ENCODE measurements around the gene SPOP. TPM values are rescaled to one million over a fixed set of nuclear protein-coding genes. Genes with fewer than 3 reads are reported as not detected.

Gene SPOP
- total and polyA plus RNA-seq, 2 of the 4 experiments (the other 2 are of a cell fraction) = 24.9 to 47.5 TPM

GRCh38 chr17:49564638-49565037, 113.3 kb downstream of the SPOP start:
- Histone ChIP-seq H3K4ac (ENCODE audit: low read depth, low read length) (no peak overlapping the region), H2AK5ac (ENCODE audit: low read depth, low read length) (no peak overlapping the region), H3K9ac (ENCODE audit: low read depth, low read length) (no peak overlapping the region), H2AFZ (replicated peaks; ENCODE audit: low read length, poor library complexity) (no peak overlapping the region), H3K4me3 (ENCODE audit: insufficient read depth, low read depth, low read length) (no peak overlapping the region), H3K27ac (ENCODE audit: insufficient read depth, low read length) (no peak overlapping the region), H4K91ac (ENCODE audit: insufficient read depth, low read depth, low read length) (no peak overlapping the region), H3K36me3 (ENCODE audit: control insufficient read depth, insufficient read depth, low read length) (no peaks in the 10 kb centered on the region), H2BK20ac (ENCODE audit: low read depth, low read length) (no peak overlapping the region), H3K4me1 (ENCODE audit: control insufficient read depth, insufficient read depth, low read length) (no peaks in the 10 kb centered on the region), H3K4me2 (ENCODE audit: low read depth, low read length) (no peak overlapping the region), H3K14ac (replicated peaks; ENCODE audit: low read depth, low read length) (no peak overlapping the region), H3K79me1 (ENCODE audit: low read depth in 1 of 2, low read length in 2 of 2) (no peaks in the 10 kb centered on the region), H3K9me3 (ENCODE audit: control insufficient read depth, insufficient read depth, low read length) (no peaks in the 10 kb centered on the region), H4K5ac (ENCODE audit: low read depth, low read length) (no peak overlapping the region), H2BK15ac (ENCODE audit: low read depth, low read length) (no peak overlapping the region), H2AK9ac (replicated peaks; ENCODE audit: low read depth, low read length, poor library complexity) (no peak overlapping the region), H4K8ac (ENCODE audit: low read depth in 2 of 2, low read length in 2 of 2) (no peak overlapping the region), H2BK120ac (ENCODE audit: low read depth, low read length) (no peak overlapping the region), H3K23ac (ENCODE audit: low read depth, low read length) (no peak overlapping the region), H3K18ac (ENCODE audit: low read depth, low read length) (no peak overlapping the region), H3K56ac (ENCODE audit: extremely low read depth, insufficient read depth, low read length) (no peak overlapping the region), H2BK5ac (ENCODE audit: low read depth, low read length, poor library complexity, severe bottlenecking) (no peak overlapping the region), H4K20me1 (ENCODE audit: insufficient read depth, low read length) (no peaks in the 10 kb centered on the region), H3K27me3 (ENCODE audit: control insufficient read depth, insufficient read depth, low read length) (peaks cover 27% of the 10 kb centered on the region), H3K9me1 (ENCODE audit: insufficient read depth, low read length) (no peaks in the 10 kb centered on the region)
- ATAC-seq (ENCODE audit: low read depth) (no peak), DNase-seq (no peak)
- in situ Hi-C loops (cut with MboI; ENCODE audit: low sequenced_read_pairs) (loop anchor here (10.0 kb wide), 1 partner anchor 220 kb away; the partner anchor contains the start of gene KAT7), intact Hi-C loops (cut with micrococcal nuclease) (no loop called here), dilution Hi-C loops (cut with HindIII; ENCODE audit: low sequenced_read_pairs, unreplicated experiment) (no loop called here)
- no TSS peak for BruUV-seq (replicated peaks)
- WGBS, 2 experiments (ENCODE audit: extremely low coverage in 2 of 2, insufficient read length in 1 of 2) = no CpG with 5 or more reads among the region's 4 CpGs
- ChIA-PET CTCF (interaction anchor here (1.1 to 1.9 kb wide), 2 partner anchors 9 to 229 kb away, joined by 3 to 8 read pairs; no protein-coding TSS in a partner anchor), POLR2A (ENCODE audit: unreplicated experiment) (no interaction called here)
- TF ChIP-seq MXI1 (IDR thresholded peaks at IDR 0.05; ENCODE audit: borderline replicate concordance, low read depth, low read length) (no peak), RFX5 (IDR thresholded peaks at IDR 0.05; ENCODE audit: low read depth, low read length) (no peak), BHLHE40 (IDR thresholded peaks at IDR 0.05; ENCODE audit: low read depth, low read length) (no peak), SMC3 (IDR thresholded peaks at IDR 0.05; ENCODE audit: low read depth, low read length) (no peak), MAZ (IDR thresholded peaks at IDR 0.05; ENCODE audit: borderline replicate concordance, low read depth, low read length) (no peak), USF2 (IDR thresholded peaks at IDR 0.05; ENCODE audit: low read depth, low read length) (no peak), MAFK (IDR thresholded peaks at IDR 0.05; ENCODE audit: low read depth, low read length) (no peak), CEBPB (IDR thresholded peaks at IDR 0.05; ENCODE audit: low read depth, low read length) (no peak), ELK1 (IDR thresholded peaks at IDR 0.05; ENCODE audit: borderline replicate concordance, low read depth, low read length) (no peak), NFE2L2 (IDR thresholded peaks at IDR 0.05; ENCODE audit: low read depth, low read length) (no peak), FOS (IDR thresholded peaks at IDR 0.05; ENCODE audit: low read depth, low read length) (no peak), CHD1 (IDR thresholded peaks at IDR 0.05; ENCODE audit: low read depth, low read length) (no peak), RCOR1 (IDR thresholded peaks at IDR 0.05; ENCODE audit: insufficient replicate concordance, low read length) (no peak), CTCF (conservative IDR thresholded peaks at IDR 0.05; ENCODE audit: low read depth, low read length) (no peak)
